Ovary (tissue), 3 donors: Measurements from ENCODE around the gene NMD3.

Experiments used
- CTCF ChIP-seq, 3 donors: fragments of 450-650 bp in 2 of 3; fragments of 200-600 bp in 1 of 3; IDR thresholded peaks; one replicate each; pipeline versions ENCODE4 v1.5.1 to v1.8.0; 2016 to 2022; ENCODE audit warnings: antibody characterized with exemption in 3 of 3, mild to moderate bottlenecking in 1 of 3
- EP300 ChIP-seq: sonication (generic); formaldehyde crosslinking; IDR thresholded peaks from one replicate; pipeline ENCODE4 v1.6.1; 2017; ENCODE audit warnings: antibody characterized with exemption
- POLR2A ChIP-seq: fragments of 450-650 bp; IDR thresholded peaks from one replicate; pipeline ENCODE4 v1.6.1; 2017; ENCODE audit warnings: antibody characterized with exemption, mild to moderate bottlenecking, moderate library complexity
- donor health status: DM: no; HTN: no; CAD: no.

DNA sequence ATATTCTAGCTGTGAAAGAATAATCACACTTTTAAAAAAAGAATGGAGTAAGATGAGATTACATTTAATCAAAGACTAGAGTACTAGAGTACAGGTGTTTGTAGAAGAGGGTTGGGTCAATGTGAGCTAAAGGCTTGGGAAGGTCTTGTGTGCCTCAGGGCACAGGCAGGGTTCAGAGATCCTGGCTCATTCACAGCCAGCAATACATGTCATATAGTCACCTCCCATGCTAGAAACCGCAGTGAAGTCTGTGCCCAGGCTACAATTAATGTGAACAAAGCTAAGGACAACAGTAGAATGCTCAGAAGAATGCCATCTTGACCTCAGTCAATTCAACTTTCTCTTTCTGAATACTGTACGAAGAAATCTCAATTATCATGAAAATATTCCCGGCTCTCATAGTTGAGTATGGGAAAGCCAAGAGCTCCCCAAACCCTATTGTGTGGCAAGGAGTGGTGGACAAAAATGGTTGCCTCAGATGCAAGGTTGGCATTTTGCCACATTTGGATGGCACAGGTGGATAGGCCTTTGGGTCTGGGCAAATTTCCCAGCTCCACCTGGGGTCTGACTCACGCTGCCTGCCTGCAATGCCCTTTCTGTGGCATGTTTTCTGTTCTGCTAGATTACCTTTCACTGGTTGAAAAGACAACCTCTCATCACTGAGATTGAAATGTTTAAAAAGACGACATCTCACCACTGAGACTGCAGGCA lies 70.2 kb downstream of the NMD3 start:
- TF ChIP-seq CTCF (IDR thresholded peaks at IDR 0.05) (no peak), POLR2A (no peak), EP300 (no peak)
